HepG2 (cell line): ENCODE data around the gene IPP. TPM values are rescaled to one million over a fixed set of nuclear protein-coding genes. Genes with fewer than 3 reads are reported as not detected.

Experiments
- ARID2 ChIP-seq: sonication (generic); formaldehyde crosslinking; IDR thresholded peaks from 2 replicates; pipeline ENCODE4 v1.8.1; 2022; ENCODE audit warnings: mild to moderate bottlenecking, missing genetic modification reagents, borderline replicate concordance
- ARNT2 ChIP-seq: sonication (generic); formaldehyde crosslinking; IDR thresholded peaks from 2 replicates; pipeline ENCODE4 v1.8.0; 2022; ENCODE audit warnings: mild to moderate bottlenecking, low read depth, missing genetic modification reagents, moderate library complexity
- CREBL2 ChIP-seq: sonication (generic); formaldehyde crosslinking; IDR thresholded peaks from 2 replicates; pipeline ENCODE4 v1.8.1; 2023; ENCODE audit warnings: missing genetic modification reagents, mild to moderate bottlenecking, borderline replicate concordance
- HOXA3 ChIP-seq: sonication (generic); formaldehyde crosslinking; IDR thresholded peaks from 2 replicates; pipeline ENCODE4 v1.5.0; 2020; ENCODE audit warnings: missing genetic modification reagents
- ISX ChIP-seq: sonication (generic); formaldehyde crosslinking; conservative IDR thresholded peaks from 2 replicates; pipeline ENCODE4 v1.5.0; 2020; ENCODE audit warnings: missing genetic modification reagents
- MTA3 ChIP-seq: sonication (generic); formaldehyde crosslinking; IDR thresholded peaks from 2 replicates; pipeline ENCODE4 v1.4.0; 2020; ENCODE audit warnings: missing genetic modification reagents
- NFAT5 ChIP-seq: sonication (generic); formaldehyde crosslinking; IDR thresholded peaks from 2 replicates; pipeline ENCODE4 v1.4.0; 2020; ENCODE audit warnings: missing genetic modification reagents
- NFYB ChIP-seq: sonication (generic); formaldehyde crosslinking; IDR thresholded peaks from 2 replicates; pipeline ENCODE4 v1.4.0; 2020; ENCODE audit warnings: missing genetic modification reagents
- SATB2 ChIP-seq: sonication (generic); formaldehyde crosslinking; IDR thresholded peaks from 2 replicates; pipeline ENCODE4 v1.5.0; 2020; ENCODE audit warnings: missing genetic modification reagents
- SIN3B ChIP-seq: fragments of 150-350 bp; IDR thresholded peaks from 2 replicates; pipeline ENCODE4 v1.6.1; 2014; ENCODE audit warnings: low read length
- TGIF2 ChIP-seq: IDR thresholded peaks from 2 replicates; pipeline ENCODE4 v1.6.1; 2016; ENCODE audit warnings: control low read depth, missing compliant biosample characterization
- ZKSCAN1 ChIP-seq: fragments of 150-350 bp; IDR thresholded peaks from 2 replicates; pipeline ENCODE4 v1.6.1; 2014; ENCODE audit warnings: low read length
- ZNF224 ChIP-seq: sonication (generic); formaldehyde crosslinking; IDR thresholded peaks from 2 replicates; pipeline ENCODE4 v1.5.0; 2020; ENCODE audit warnings: mild to moderate bottlenecking, missing genetic modification reagents
- ZNF3 ChIP-seq: IDR thresholded peaks from 2 replicates; pipeline ENCODE4 v1.7.0; 2017; ENCODE audit warnings: inconsistent platforms
- ZNF30 ChIP-seq: sonication (generic); formaldehyde crosslinking; IDR thresholded peaks from 2 replicates; pipeline ENCODE4 v1.5.0; 2020; ENCODE audit warnings: mild to moderate bottlenecking, missing genetic modification reagents
- ZNF468 ChIP-seq: sonication (generic); formaldehyde crosslinking; IDR thresholded peaks from 2 replicates; pipeline ENCODE4 v1.8.0; 2022; ENCODE audit warnings: mild to moderate bottlenecking, moderate library complexity, missing genetic modification reagents
- ZNF567 ChIP-seq: sonication (generic); formaldehyde crosslinking; IDR thresholded peaks from 2 replicates; pipeline ENCODE4 v1.8.1; 2023; ENCODE audit warnings: mild to moderate bottlenecking, missing genetic modification reagents, borderline replicate concordance
- ZNF597 ChIP-seq: sonication (generic); formaldehyde crosslinking; IDR thresholded peaks from 2 replicates; pipeline ENCODE4 v1.5.0; 2020; ENCODE audit warnings: missing genetic modification reagents
- ZNF687 ChIP-seq: sonication (generic); formaldehyde crosslinking; IDR thresholded peaks from 2 replicates; pipeline ENCODE4 v1.5.1; 2020; ENCODE audit warnings: mild to moderate bottlenecking, missing genetic modification reagents, moderate library complexity
- ZNF737 ChIP-seq: sonication (generic); formaldehyde crosslinking; IDR thresholded peaks from 2 replicates; pipeline ENCODE4 v1.5.0; 2020; ENCODE audit warnings: missing genetic modification reagents, mild to moderate bottlenecking, borderline replicate concordance
- ZZZ3 ChIP-seq: sonication (generic); formaldehyde crosslinking; IDR thresholded peaks from 2 replicates; pipeline ENCODE4 v1.4.0; 2020; ENCODE audit warnings: missing genetic modification reagents, mild to moderate bottlenecking, borderline replicate concordance
- polyA plus RNA-seq, 8 experiments: library from polyadenylated mRNA; depleted of rRNA in 3 of 8; stranded (reverse) in 7 of 8; unstranded in 1 of 8; fragments of >200 nt; fragmentation: Illumina TruSeq in 4 of 8; extraction: Trizol in 4 of 8; gene quantifications; 2 replicates each; pipeline versions ENCODE4 v1.2.1 to v1.2.3, GENCODE V29; 2011 to 2016; ENCODE audit warnings: low read depth in 4 of 8, missing spikeins in 1 of 8, mixed read lengths in 1 of 8; ENCODE audit not compliant: insufficient read depth in 1 of 8
- total RNA-seq, 5 experiments: library from RNA; depleted of rRNA; stranded (reverse); fragments of >200 nt; fragmentation: Illumina TruSeq; extraction: Trizol; gene quantifications; 2 replicates each; pipeline ENCODE4 v1.2.3, GENCODE V29; 2016; ENCODE audit warnings: low read depth in 1 of 5

The IPP gene
- total and polyA plus RNA-seq, 2 of the 13 experiments (the other 11 are each of a cell fraction or from before 2014, with no cell fraction given) = 3.0 to 9.7 TPM

GRCh38 chr1:45687014-45687753 is 63.3 kb downstream of the IPP start (continued):
- TF ChIP-seq NFAT5 (CRISPR knock-in tag) (no peak; the same call in 1 of the 2 replicates), MTA3 (CRISPR knock-in tag) (no peak), ZKSCAN1 (no peak), ARID2 (no peak), HOXA3 (CRISPR knock-in tag) (peak; percentile 66), ZNF224 (no peak), ZNF597 (CRISPR knock-in tag) (no peak), ZNF468 (no peak), TGIF2 (CRISPR knock-in tag) (0 out of 2 replicates have a peak, but pooled peaks have one; percentile 68), SATB2 (CRISPR knock-in tag) (no peak), ISX (CRISPR knock-in tag) (no peak), ZNF3 (CRISPR knock-in tag) (no peak), ZNF30 (CRISPR knock-in tag) (no peak), SIN3B (no peak), CREBL2 (CRISPR knock-in tag) (no peak), NFYB (CRISPR knock-in tag) (peak; percentile 81), ZZZ3 (CRISPR knock-in tag) (peak; percentile 63; the same call in 1 of the 2 replicates), ARNT2 (no peak), ZNF737 (CRISPR knock-in tag) (no peak), ZNF687 (CRISPR knock-in tag) (peak; percentile 87), ZNF567 (CRISPR knock-in tag) (no peak)
